Measurements from ENCODE around the gene TMEM200C. TPM values are rescaled to one million over a fixed set of nuclear protein-coding genes. Genes with fewer than 3 reads are reported as not detected.

The TMEM200C gene
- total RNA-seq, 1 donor from 2014 or later, result 13.8 TPM

- H3K4me3 Mint-ChIP-seq (ENCODE audit: unreplicated experiment), result no peak overlapping the region
Measured at GRCh38 chr18:5941890-5942289, 46.6 kb upstream of the TMEM200C start.

DNA sequence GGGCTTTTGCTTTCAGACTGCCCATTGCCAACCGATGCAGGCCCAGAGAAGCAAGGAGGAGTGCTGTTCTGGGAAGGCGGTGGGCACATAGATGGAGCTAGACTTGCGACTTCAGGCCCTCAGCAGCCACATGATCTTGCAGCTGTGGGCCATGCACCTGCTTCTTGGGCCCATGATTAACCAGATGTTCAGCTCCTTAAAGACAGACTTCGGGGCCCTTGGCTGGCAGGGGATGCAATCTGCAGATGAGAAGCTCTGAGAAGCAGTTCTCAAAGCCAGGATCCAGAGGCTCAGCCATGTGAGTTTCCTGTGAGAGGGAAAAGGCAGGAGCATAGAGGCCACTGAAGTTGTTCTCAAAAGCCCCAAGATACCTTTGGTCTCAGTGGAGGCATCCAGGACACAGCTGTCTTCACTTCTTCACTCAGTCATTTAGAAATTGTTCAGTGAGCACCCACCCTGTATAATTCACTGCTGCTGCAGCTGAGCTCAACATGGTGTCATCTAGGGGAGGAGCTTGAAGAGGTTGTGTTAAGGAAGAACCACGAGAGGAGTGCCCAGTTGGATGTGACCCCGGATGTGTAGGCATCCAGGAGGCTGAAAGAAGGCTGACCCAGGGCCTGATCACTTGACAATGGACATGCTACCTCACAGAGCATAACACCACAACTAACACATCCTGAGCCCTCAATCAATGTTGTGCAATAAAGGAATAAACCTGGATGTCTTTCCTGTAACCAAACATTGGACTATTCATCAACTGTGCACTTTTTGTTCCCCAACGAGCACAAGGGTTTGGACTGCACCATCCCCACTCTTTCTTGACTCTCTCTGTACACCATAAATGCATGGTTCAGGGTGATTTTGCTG, 44.7 kb upstream of the TMEM200C start:
- H3K36me3 Mint-ChIP-seq (ENCODE audit: unreplicated experiment), result no peaks in the 10 kb centered on the region
- peaks cover 2% of the 10 kb centered on the region for H3K27me3 Mint-ChIP-seq (ENCODE audit: unreplicated experiment)
- peaks cover 19% of the 10 kb centered on the region for H3K4me1 Mint-ChIP-seq (ENCODE audit: low read depth, unreplicated experiment)
- H3K27ac Mint-ChIP-seq (ENCODE audit: unreplicated experiment), result no peak overlapping the region
- no peaks in the 10 kb centered on the region for H3K9me3 Mint-ChIP-seq (ENCODE audit: unreplicated experiment)
- no peak overlapping the region for H3K4me3 Mint-ChIP-seq (ENCODE audit: unreplicated experiment)
- no peak for DNase-seq
- TF ChIP-seq CTCF (IDR thresholded peaks at IDR 0.05; ENCODE audit: partially characterized antibody, unreplicated experiment), result no peak

More at GRCh38 chr18:5941890-5942289, 46.6 kb upstream of the TMEM200C start:
- TF ChIP-seq CTCF (IDR thresholded peaks at IDR 0.05; ENCODE audit: partially characterized antibody, unreplicated experiment), result no peak
- no peaks in the 10 kb centered on the region for H3K36me3 Mint-ChIP-seq (ENCODE audit: unreplicated experiment)
- H3K9me3 Mint-ChIP-seq (ENCODE audit: unreplicated experiment), result no peaks in the 10 kb centered on the region
- H3K27ac Mint-ChIP-seq (ENCODE audit: unreplicated experiment), result no peak overlapping the region
- H3K4me1 Mint-ChIP-seq (ENCODE audit: low read depth, unreplicated experiment), result peaks cover 14% of the 10 kb centered on the region
- no peak for DNase-seq
- H3K27me3 Mint-ChIP-seq (ENCODE audit: unreplicated experiment), result no peaks in the 10 kb centered on the region

DNA sequence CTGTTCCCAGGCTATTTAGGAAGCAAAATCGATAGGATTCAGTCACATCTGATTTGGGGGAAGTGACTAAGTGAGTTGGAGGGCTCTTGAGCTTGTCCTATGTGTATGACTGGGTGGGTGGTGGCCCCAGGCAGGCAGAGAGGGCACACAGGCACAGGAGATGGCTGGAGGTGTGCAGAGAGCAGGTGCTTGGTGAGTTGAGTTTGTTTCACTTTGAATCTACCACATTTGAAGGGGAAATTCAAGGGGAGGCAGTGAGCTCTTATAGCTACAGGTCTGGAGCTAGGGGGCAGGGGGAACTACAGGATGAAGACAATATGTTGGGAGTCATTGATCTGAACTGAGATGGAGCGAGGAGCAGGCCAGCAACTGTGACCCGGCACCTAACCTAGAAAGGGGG, 42.5 kb upstream of the TMEM200C start:
- Mint-ChIP-seq H3K4me3 (ENCODE audit: unreplicated experiment) (no peak overlapping the region), H3K27me3 (ENCODE audit: unreplicated experiment) (peaks cover 2% of the 10 kb centered on the region), H3K9me3 (ENCODE audit: unreplicated experiment) (no peaks in the 10 kb centered on the region), H3K27ac (ENCODE audit: unreplicated experiment) (no peak overlapping the region), H3K36me3 (ENCODE audit: unreplicated experiment) (no peaks in the 10 kb centered on the region), H3K4me1 (ENCODE audit: low read depth, unreplicated experiment) (peaks cover 19% of the 10 kb centered on the region)
- TF ChIP-seq CTCF (IDR thresholded peaks at IDR 0.05; ENCODE audit: partially characterized antibody, unreplicated experiment), result no peak
- DNase-seq, result no peak

DNA sequence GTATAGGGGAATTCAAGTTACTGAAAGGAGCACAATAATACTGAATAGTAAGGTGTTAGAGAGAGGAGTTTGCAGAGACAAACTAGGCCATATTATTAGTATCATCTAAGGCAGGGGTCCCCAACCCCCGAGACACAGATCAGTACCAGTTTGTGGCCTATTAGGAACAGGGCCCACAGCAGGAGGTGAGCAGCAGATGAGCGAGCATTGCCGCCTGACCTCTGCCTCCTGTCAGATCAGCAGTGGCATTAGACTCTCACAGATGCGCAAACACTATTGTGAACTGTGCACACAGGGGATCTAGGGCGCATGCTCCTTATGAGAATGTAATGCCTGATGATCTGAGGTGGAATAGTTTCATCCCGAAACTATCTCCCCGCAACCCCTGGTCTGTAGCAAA, 41.8 kb upstream of the TMEM200C start:
- DNase-seq, result peak; percentile 31
- H3K4me3 Mint-ChIP-seq (ENCODE audit: unreplicated experiment), result no peak overlapping the region
- no peak overlapping the region for H3K27ac Mint-ChIP-seq (ENCODE audit: unreplicated experiment)
- H3K4me1 Mint-ChIP-seq (ENCODE audit: low read depth, unreplicated experiment), result peaks cover 19% of the 10 kb centered on the region
- H3K9me3 Mint-ChIP-seq (ENCODE audit: unreplicated experiment), result no peaks in the 10 kb centered on the region
- TF ChIP-seq CTCF (IDR thresholded peaks at IDR 0.05; ENCODE audit: partially characterized antibody, unreplicated experiment), result no peak
- peaks cover 2% of the 10 kb centered on the region for H3K27me3 Mint-ChIP-seq (ENCODE audit: unreplicated experiment)
- no peaks in the 10 kb centered on the region for H3K36me3 Mint-ChIP-seq (ENCODE audit: unreplicated experiment)

DNA sequence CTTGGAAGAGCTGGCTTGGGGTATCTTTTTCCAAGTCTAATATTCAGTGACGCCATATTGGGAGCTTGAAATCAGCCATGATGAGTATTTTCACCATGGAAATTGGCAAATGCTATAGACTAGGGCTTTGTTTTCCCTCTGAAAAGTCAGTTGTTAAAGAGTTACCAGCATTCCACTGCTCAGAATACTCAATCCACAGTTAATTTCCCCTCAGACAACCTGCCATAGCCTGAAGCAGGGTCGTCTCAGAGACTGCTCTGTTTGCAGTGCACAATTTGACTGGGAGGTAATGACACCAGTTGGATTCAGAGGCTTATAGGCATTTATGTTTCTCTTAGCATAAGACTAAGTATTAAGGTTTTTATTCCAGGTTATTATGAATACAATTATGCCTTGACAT, 35.5 kb upstream of the TMEM200C start:
- Mint-ChIP-seq H3K9me3 (ENCODE audit: unreplicated experiment) (peaks cover 2% of the 10 kb centered on the region), H3K27me3 (ENCODE audit: unreplicated experiment) (peaks cover under 1% of the 10 kb centered on the region), H3K4me3 (ENCODE audit: unreplicated experiment) (no peak overlapping the region), H3K4me1 (ENCODE audit: low read depth, unreplicated experiment) (peaks cover under 1% of the 10 kb centered on the region), H3K36me3 (ENCODE audit: unreplicated experiment) (peaks cover 5% of the 10 kb centered on the region), H3K27ac (ENCODE audit: unreplicated experiment) (no peak overlapping the region)
- DNase-seq, result no peak
- no peak for TF ChIP-seq CTCF (IDR thresholded peaks at IDR 0.05; ENCODE audit: partially characterized antibody, unreplicated experiment)

Data from glutamatergic neuron (in vitro differentiated cells).